ENCODE results near the gene DDX3X.

DNA sequence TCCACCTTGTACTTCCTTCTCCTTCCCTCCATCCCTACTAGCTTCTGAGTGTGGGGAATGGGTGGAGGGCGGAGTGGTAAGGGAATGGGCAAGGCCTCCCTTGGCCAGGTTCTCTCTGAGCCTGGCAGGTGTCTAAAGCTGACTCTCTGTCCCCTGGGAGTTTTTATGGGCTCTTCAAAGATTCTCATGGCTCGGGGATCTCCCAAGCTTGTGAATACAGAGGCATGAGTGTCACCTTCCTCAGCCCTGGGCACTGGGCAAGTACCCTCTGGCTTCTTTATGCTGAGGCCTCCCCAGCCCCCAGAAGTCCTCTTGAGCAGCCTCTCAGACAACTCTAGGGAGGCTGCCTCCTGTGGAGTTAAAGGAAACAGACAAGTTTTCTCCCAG, 32.5 kb upstream of the DDX3X start:
- TF ChIP-seq, protein P1, sequence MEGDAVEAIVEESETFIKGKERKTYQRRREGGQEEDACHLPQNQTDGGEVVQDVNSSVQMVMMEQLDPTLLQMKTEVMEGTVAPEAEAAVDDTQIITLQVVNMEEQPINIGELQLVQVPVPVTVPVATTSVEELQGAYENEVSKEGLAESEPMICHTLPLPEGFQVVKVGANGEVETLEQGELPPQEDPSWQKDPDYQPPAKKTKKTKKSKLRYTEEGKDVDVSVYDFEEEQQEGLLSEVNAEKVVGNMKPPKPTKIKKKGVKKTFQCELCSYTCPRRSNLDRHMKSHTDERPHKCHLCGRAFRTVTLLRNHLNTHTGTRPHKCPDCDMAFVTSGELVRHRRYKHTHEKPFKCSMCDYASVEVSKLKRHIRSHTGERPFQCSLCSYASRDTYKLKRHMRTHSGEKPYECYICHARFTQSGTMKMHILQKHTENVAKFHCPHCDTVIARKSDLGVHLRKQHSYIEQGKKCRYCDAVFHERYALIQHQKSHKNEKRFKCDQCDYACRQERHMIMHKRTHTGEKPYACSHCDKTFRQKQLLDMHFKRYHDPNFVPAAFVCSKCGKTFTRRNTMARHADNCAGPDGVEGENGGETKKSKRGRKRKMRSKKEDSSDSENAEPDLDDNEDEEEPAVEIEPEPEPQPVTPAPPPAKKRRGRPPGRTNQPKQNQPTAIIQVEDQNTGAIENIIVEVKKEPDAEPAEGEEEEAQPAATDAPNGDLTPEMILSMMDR (IDR thresholded peaks at IDR 0.05; ENCODE audit: poor library complexity), result no peak
- TF ChIP-seq EZH2 (IDR thresholded peaks at IDR 0.05; ENCODE audit: borderline replicate concordance), result no peak
